ENCODE data around the gene CACNA2D2. TPM values are rescaled to one million over a fixed set of nuclear protein-coding genes. Genes with fewer than 3 reads are reported as not detected.

CACNA2D2 gene
- total RNA-seq, 1 donor from 2014 or later, result not detected

- no peak for FAIRE-seq
- DNase-seq (ENCODE audit: low read depth), result peak; percentile 43
Measured at GRCh38 chr3:50320853-50321335, 182.5 kb downstream of the CACNA2D2 start.

GRCh38 chr3:50319894-50320625, 183.4 kb downstream of the CACNA2D2 start:
- DNase-seq (ENCODE audit: low read depth) (no peak), FAIRE-seq (no peak)
- no peaks in the 10 kb centered on the region for H3K27me3 ChIP-seq (ENCODE audit: control insufficient read depth, insufficient read depth, low read length)
- TF ChIP-seq CTCF (IDR thresholded peaks at IDR 0.05; ENCODE audit: insufficient read depth, low read length, severe bottlenecking), result no peak
- peaks cover 26% of the 10 kb centered on the region for H3K36me3 ChIP-seq (ENCODE audit: control insufficient read depth, insufficient read depth, low read length)
- H3K4me3 ChIP-seq (ENCODE audit: low read depth, low read length), result peak overlapping the region; percentile 61

More at GRCh38 chr3:50320853-50321335, 182.5 kb downstream of the CACNA2D2 start:
- no peaks in the 10 kb centered on the region for H3K27me3 ChIP-seq (ENCODE audit: control insufficient read depth, insufficient read depth, low read length)
- H3K4me3 ChIP-seq (ENCODE audit: low read depth, low read length), result peak overlapping the region; percentile 61
- TF ChIP-seq CTCF (IDR thresholded peaks at IDR 0.05; ENCODE audit: insufficient read depth, low read length, severe bottlenecking), result no peak
- peaks cover 27% of the 10 kb centered on the region for H3K36me3 ChIP-seq (ENCODE audit: control insufficient read depth, insufficient read depth, low read length)

GRCh38 chr3:50319181-50319893, 184.1 kb downstream of the CACNA2D2 start:
- Histone ChIP-seq H3K4me3 (ENCODE audit: low read depth, low read length) (no peak overlapping the region), H3K36me3 (ENCODE audit: control insufficient read depth, insufficient read depth, low read length) (peaks cover 26% of the 10 kb centered on the region), H3K27me3 (ENCODE audit: control insufficient read depth, insufficient read depth, low read length) (no peaks in the 10 kb centered on the region)
- no peak for TF ChIP-seq CTCF (IDR thresholded peaks at IDR 0.05; ENCODE audit: insufficient read depth, low read length, severe bottlenecking)
- no peak for DNase-seq (ENCODE audit: low read depth)
- peak; percentile 72 for FAIRE-seq

GRCh38 chr3:50318615-50319014, 184.8 kb downstream of the CACNA2D2 start:
- Histone ChIP-seq H3K4me3 (ENCODE audit: low read depth, low read length) (no peak overlapping the region), H3K36me3 (ENCODE audit: control insufficient read depth, insufficient read depth, low read length) (peaks cover 26% of the 10 kb centered on the region), H3K27me3 (ENCODE audit: control insufficient read depth, insufficient read depth, low read length) (no peaks in the 10 kb centered on the region)
- DNase-seq (ENCODE audit: low read depth), result no peak
- TF ChIP-seq CTCF (IDR thresholded peaks at IDR 0.05; ENCODE audit: insufficient read depth, low read length, severe bottlenecking), result no peak
- FAIRE-seq, result peak; percentile 79

GRCh38 chr3:50318163-50318562, 185.3 kb downstream of the CACNA2D2 start:
- DNase-seq (ENCODE audit: low read depth), result no peak
- Histone ChIP-seq H3K27me3 (ENCODE audit: control insufficient read depth, insufficient read depth, low read length) (no peaks in the 10 kb centered on the region), H3K4me3 (ENCODE audit: low read depth, low read length) (no peak overlapping the region), H3K36me3 (ENCODE audit: control insufficient read depth, insufficient read depth, low read length) (peaks cover 26% of the 10 kb centered on the region)
- TF ChIP-seq CTCF (IDR thresholded peaks at IDR 0.05; ENCODE audit: insufficient read depth, low read length, severe bottlenecking), result no peak
- FAIRE-seq, result no peak
